ENCODE results near the gene PHLDA3. TPM values are rescaled to one million over a fixed set of nuclear protein-coding genes. Genes with fewer than 3 reads are reported as not detected.

Gene PHLDA3
- total and polyA plus RNA-seq, 2 donors (not counting 3 experiments of a cell fraction or from before 2014, with no cell fraction given) = 21.4 to 29.5 TPM

GRCh38 chr1:201429736-201430501 lies 39.1 kb downstream of the PHLDA3 start:
- no peaks in the 10 kb centered on the region for H3K9me1 ChIP-seq (replicated peaks; ENCODE audit: control insufficient read depth, extremely low read depth, insufficient read depth, low read length)
- intact Hi-C loops (cut with micrococcal nuclease) = no loop called here
- no peaks in the 10 kb centered on the region for H3K79me2 ChIP-seq (ENCODE audit: control insufficient read depth, insufficient read depth, low read length)
- POLR2A ChIA-PET = no interaction called here
- no peaks in the 10 kb centered on the region for H3K36me3 ChIP-seq (ENCODE audit: control insufficient read depth in 2 of 2, extremely low read depth in 1 of 2, insufficient read depth in 2 of 2, low read length in 2 of 2)
- H3K9ac ChIP-seq (replicated peaks; ENCODE audit: extremely low read depth, insufficient read depth, low read length) = no peak overlapping the region
- dilution Hi-C loops (cut with MboI; ENCODE audit: extremely low pct_ligation_motif_present, low sequenced_read_pairs) = no loop called here
- no peak overlapping the region for H2AFZ ChIP-seq (ENCODE audit: low read depth, low read length)
- H3K4me2 ChIP-seq (ENCODE audit: insufficient read depth, low read length) = no peak overlapping the region
- H3K27ac ChIP-seq (ENCODE audit: insufficient read depth, low read depth, low read length) = no peak overlapping the region
- TF ChIP-seq POLR2A (IDR thresholded peaks at IDR 0.05; ENCODE audit: low read depth, low read length) (no peak), JUN (IDR thresholded peaks at IDR 0.05; ENCODE audit: borderline replicate concordance, insufficient read depth, insufficient read length, low read depth) (no peak), CTCF (IDR thresholded peaks at IDR 0.05; ENCODE audit: extremely low read depth in 1 of 2, insufficient read depth in 1 of 2, low read depth in 1 of 2, low read length in 2 of 2) (no peak), MYC (IDR thresholded peaks at IDR 0.05; ENCODE audit: low read depth, low read length) (no peak), EZH2 (IDR thresholded peaks at IDR 0.05; ENCODE audit: borderline replicate concordance, low read depth, low read length, severe bottlenecking) (no peak), FOS (IDR thresholded peaks at IDR 0.05; ENCODE audit: borderline replicate concordance, insufficient read depth, low read length) (no peak), MAX (IDR thresholded peaks at IDR 0.05; ENCODE audit: insufficient read depth, insufficient read length) (no peak), GATA2 (IDR thresholded peaks at IDR 0.05; ENCODE audit: insufficient read depth, insufficient read length, low read depth, low read length) (no peak), POLR2AphosphoS5 (IDR thresholded peaks at IDR 0.05; ENCODE audit: insufficient read depth, low read depth, low read length) (no peak)
- H3K9me3 ChIP-seq (replicated peaks; ENCODE audit: control insufficient read depth, insufficient read depth, low read length) = no peaks in the 10 kb centered on the region
- no TSS peak for BruUV-seq (replicated peaks)
- DNase-seq (ENCODE audit: low read depth, low spot score) (no peak), FAIRE-seq (no peak)
- no peak overlapping the region for H3K4me3 ChIP-seq (replicated peaks in 1 of 3; ENCODE audit: insufficient read depth in 1 of 3, low read depth in 1 of 3, low read length in 3 of 3)
- CTCF ChIA-PET = no interaction called here
- H4K20me1 ChIP-seq (replicated peaks; ENCODE audit: control insufficient read depth, extremely low read depth, insufficient read depth, low read length) = no peaks in the 10 kb centered on the region
- H3K27me3 ChIP-seq (ENCODE audit: control insufficient read depth in 2 of 2, insufficient read depth in 2 of 2, low read length in 2 of 2) = peaks cover 1 to 8% of the 10 kb centered on the region in 2 experiments
- H3K4me1 ChIP-seq (ENCODE audit: control insufficient read depth, extremely low read depth, insufficient read depth, low read length) = no peaks in the 10 kb centered on the region
